ENCODE data around the gene TNPO2.

DNA sequence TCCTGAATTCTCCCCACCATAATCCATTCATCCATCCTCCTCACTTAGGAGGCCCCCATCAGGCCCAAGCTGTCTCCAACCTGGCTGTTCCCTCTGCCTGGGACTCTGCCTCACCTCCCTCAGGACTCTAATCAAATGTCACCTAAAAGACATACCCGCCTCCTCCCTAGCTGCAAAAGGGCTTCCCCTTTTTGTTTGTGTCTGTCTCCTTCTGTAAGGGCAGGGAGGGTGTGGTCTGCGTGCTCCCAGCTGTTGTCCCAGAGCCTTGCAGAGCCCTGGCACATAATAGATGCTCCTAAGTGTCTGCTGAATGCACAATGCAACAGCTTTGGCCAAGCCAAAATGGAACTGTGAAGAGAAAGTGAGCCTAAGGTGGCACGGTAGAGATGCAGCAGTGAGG is 6.3 kb upstream of the TNPO2 start:
- TF ChIP-seq, protein P1, sequence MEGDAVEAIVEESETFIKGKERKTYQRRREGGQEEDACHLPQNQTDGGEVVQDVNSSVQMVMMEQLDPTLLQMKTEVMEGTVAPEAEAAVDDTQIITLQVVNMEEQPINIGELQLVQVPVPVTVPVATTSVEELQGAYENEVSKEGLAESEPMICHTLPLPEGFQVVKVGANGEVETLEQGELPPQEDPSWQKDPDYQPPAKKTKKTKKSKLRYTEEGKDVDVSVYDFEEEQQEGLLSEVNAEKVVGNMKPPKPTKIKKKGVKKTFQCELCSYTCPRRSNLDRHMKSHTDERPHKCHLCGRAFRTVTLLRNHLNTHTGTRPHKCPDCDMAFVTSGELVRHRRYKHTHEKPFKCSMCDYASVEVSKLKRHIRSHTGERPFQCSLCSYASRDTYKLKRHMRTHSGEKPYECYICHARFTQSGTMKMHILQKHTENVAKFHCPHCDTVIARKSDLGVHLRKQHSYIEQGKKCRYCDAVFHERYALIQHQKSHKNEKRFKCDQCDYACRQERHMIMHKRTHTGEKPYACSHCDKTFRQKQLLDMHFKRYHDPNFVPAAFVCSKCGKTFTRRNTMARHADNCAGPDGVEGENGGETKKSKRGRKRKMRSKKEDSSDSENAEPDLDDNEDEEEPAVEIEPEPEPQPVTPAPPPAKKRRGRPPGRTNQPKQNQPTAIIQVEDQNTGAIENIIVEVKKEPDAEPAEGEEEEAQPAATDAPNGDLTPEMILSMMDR (IDR thresholded peaks at IDR 0.05; ENCODE audit: insufficient read depth, low read length): no peak
- TF ChIP-seq, protein P2, sequence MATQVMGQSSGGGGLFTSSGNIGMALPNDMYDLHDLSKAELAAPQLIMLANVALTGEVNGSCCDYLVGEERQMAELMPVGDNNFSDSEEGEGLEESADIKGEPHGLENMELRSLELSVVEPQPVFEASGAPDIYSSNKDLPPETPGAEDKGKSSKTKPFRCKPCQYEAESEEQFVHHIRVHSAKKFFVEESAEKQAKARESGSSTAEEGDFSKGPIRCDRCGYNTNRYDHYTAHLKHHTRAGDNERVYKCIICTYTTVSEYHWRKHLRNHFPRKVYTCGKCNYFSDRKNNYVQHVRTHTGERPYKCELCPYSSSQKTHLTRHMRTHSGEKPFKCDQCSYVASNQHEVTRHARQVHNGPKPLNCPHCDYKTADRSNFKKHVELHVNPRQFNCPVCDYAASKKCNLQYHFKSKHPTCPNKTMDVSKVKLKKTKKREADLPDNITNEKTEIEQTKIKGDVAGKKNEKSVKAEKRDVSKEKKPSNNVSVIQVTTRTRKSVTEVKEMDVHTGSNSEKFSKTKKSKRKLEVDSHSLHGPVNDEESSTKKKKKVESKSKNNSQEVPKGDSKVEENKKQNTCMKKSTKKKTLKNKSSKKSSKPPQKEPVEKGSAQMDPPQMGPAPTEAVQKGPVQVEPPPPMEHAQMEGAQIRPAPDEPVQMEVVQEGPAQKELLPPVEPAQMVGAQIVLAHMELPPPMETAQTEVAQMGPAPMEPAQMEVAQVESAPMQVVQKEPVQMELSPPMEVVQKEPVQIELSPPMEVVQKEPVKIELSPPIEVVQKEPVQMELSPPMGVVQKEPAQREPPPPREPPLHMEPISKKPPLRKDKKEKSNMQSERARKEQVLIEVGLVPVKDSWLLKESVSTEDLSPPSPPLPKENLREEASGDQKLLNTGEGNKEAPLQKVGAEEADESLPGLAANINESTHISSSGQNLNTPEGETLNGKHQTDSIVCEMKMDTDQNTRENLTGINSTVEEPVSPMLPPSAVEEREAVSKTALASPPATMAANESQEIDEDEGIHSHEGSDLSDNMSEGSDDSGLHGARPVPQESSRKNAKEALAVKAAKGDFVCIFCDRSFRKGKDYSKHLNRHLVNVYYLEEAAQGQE (IDR thresholded peaks at IDR 0.05; ENCODE audit: insufficient replicate concordance, low read depth): no peak
- TF ChIP-seq POLR2AphosphoS5 (IDR thresholded peaks at IDR 0.05; ENCODE audit: low read depth): no peak
